Cardiac ventricle fibroblast (primary cell): ENCODE measurements around the gene WAC. TPM values are rescaled to one million over a fixed set of nuclear protein-coding genes. Genes with fewer than 3 reads are reported as not detected.

Experiments
- total RNA-seq: library from RNA; depleted of rRNA; stranded (reverse); fragments of >200 nt; gene quantifications from 2 replicates; pipeline ENCODE4 v1.2.3, GENCODE V29; 2015

Gene WAC
- 62.4 and 67.6 TPM in 2 replicates for total RNA-seq

GRCh38 chr10:28532337-28533185 is at the start of gene WAC:
Gene WAC, plus strand, starts transcription at chr10:28533118. Its CDS starts 462 bp downstream, at chr10:28533580.

Other genes starting within 250 kb of the WAC start
- gene MPP7, start 230.1 kb upstream of the WAC start, total RNA-seq, result not detected in 2 replicates
- 12.0 and 16.9 TPM in 2 replicates for gene BAMBI, start 144.4 kb downstream of the WAC start, total RNA-seq